T-helper 2 cell treated with Interferon-gamma antibody and Interleukin-4, amounts not matched to agents 100 ng/mL and 5 ng/mL, for 36 hours (primary cell): ENCODE measurements around the gene EN2. TPM values are rescaled to one million over a fixed set of nuclear protein-coding genes. Genes with fewer than 3 reads are reported as not detected.

ENCODE experiments used
- intact Hi-C: fragments of 100-400 bp; cut with micrococcal nuclease; formaldehyde crosslinking; loops from one replicate; pipeline ENCODE4 v1.15.1; 2023
- total RNA-seq: library from RNA; stranded (reverse); gene quantifications from 2 replicates; pipeline ENCODE4 v1.2.3, GENCODE V29; 2022

Gene EN2
- total RNA-seq, 1 donor from 2014 or later = not detected

DNA sequence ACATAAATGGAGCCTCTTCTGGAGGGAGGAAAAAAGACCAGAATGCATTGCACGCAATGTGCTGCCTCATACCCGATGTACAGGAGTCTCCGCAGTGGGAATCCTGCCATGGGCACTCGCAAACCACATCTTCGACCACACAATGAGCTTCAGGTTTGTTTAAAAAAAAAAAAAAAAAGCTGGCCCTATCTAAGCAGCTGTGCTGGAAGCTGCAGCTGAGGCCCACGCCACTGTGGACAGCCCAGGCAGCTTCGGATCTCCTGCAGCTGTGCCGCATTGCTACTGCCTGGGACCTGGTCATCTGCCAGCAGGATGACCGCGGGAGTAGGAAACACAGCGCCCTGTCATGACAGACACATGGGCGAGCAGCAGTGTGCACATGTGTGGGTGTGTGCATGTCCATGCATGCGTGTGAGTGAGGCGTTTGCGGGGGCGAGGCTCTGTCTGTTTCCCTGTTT is 26.0 kb downstream of the EN2 start:
- intact Hi-C loops = no loop called here

DNA sequence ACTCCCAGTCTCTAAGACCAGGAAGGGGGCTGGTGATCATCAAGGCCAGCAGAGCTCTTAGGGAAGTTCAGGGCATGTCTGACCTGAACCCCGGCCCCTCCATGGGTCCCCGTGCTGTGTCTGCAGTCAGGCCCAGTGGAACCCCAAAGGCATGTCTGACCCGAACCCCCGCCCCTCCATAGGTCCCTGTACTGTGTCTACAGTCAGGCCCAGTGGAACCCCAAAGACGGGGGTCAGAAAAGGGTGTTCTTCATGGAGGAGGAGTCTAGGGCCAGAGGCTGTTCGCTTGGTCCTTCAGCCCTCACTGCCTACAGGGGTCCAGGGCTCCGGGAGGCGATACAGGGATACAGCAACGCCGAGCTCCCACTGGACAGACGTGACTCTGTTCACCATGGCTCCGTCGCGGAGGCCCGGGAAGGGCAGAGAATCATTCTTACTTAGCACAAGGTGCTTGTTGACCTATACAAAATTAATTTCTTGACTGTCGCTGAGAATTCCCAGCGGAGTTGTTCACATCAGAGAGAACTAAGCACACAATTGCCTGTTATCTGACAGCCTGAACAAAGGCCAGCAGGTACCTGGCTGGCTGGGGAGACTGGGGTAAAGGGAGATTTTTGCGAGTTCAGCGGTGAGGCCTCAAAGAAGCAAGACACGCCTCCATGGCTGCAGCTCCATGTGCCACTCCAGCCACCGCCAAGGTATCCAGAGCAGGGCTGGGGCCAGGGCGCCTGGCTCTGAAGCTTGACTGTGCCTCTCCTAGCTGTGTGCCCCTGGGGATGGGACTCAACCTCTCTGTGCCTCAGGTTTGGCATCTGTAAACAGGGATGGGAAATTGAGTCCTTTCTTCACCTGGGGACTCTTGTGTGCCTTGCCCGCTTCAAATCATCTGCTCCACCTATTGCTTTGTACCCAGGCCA is 26.8 kb downstream of the EN2 start:
- intact Hi-C loops = no loop called here

DNA sequence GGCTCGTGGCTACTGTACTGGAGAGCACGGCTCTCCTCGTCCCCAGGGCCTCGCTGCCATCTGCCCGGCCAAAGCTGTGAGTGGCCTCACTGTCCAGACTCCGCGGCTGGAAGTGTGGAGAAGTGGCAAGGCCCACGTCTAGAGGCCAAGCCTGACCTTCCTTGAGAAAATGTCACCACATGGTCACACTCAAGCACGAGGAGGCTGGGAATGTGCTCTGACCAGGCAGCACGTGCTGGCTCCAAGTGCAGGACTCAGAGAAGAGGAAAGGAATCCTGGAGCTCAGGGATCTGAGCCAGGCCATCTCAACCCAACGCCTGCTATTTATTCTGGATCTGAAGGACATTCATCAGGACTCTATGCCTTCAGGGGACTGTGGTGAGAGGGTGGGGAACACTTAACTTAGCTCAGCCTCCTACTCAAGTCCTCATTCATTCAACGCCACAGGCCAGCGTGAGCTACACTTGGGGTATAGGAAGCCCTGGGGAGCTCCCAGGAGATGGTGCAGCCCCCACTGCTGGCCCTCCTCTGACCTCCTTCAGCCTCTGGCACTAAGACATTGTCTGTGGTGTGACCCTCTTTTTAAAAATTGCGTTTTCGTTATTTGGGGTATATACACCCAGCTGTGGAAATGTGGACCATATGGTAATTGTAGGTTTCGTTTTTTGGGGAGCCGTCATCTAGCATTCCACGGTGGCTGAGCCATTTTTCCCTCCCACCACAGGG is 29.0 kb downstream of the EN2 start:
- intact Hi-C loops = no loop called here

DNA sequence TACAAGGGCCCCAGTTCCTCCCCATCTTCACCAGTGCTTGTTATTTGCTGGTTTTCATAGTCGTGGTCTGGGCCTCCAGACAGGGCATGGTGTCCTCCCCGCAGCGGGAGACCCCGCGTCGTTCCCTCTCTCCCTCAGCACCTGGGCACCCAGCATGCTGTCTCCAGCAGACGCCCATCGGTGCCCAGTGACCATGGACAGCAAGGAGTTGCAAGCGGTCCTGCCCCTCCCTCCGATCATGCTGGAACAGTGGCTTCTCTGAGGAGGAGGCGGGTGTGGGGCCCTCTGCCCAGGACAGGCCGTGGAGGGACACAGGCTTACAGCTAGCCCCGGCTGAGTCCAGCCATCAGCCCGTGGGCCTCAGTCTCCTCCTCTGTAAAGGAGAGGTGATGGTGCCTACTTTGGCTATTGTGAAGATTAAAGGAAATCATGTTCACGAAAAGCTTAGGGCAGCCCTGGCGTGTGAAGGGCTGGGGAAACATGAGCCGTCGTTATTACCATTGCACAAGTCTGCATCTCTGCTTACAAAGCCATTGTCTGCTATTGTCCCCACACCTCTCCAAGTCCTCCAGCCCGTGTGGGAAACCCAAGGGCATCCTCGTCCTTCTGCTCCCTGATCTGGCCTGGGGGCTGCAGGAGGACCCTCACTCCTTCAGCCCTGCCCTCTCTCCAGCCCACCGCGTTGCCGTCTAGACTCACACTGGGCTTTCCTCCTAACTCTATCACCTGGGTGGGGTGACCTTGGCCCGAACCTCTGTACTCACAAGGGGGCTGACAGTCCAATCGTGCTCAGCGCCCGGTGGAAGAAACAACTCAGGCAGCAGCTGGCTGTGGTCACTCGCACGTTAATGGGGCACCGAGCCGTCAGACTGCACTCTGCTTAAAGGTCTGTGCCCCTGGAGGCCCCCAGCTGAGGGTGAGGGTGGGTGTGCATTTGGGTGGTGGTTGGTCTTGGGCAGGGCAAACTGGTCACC is 29.9 kb downstream of the EN2 start:
- intact Hi-C loops = no loop called here

DNA sequence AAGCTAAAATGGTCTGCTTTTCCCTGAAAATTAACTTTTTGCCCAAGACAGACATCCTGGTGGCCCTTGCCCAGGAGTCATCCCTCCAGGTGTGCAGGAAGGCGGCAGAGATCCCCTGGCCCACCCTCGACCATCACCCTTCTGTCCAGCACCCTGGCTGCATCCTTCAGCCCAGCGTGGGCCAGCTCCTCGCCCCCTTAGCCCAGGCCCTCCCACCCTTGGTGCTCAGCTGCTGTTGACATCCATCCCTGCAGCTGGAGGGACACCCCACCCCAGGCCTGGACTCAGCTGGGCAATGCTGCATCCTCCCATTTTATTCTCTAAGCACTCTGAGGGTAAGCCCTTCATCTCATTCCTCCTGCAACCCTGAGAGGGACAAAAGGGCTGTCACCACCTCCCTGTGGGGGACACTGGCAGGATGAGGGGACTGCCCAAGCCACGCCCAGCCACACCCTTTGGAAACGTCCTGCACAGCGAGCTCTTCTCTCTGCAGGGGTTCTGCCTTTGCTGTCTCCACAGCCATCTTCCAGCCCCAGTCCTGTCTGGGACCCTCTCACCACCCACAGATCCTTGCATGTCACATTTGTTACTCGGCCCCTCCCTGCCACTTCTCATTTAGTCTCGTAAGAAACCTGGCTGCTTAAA is 30.7 kb downstream of the EN2 start:
- intact Hi-C loops = no loop called here

DNA sequence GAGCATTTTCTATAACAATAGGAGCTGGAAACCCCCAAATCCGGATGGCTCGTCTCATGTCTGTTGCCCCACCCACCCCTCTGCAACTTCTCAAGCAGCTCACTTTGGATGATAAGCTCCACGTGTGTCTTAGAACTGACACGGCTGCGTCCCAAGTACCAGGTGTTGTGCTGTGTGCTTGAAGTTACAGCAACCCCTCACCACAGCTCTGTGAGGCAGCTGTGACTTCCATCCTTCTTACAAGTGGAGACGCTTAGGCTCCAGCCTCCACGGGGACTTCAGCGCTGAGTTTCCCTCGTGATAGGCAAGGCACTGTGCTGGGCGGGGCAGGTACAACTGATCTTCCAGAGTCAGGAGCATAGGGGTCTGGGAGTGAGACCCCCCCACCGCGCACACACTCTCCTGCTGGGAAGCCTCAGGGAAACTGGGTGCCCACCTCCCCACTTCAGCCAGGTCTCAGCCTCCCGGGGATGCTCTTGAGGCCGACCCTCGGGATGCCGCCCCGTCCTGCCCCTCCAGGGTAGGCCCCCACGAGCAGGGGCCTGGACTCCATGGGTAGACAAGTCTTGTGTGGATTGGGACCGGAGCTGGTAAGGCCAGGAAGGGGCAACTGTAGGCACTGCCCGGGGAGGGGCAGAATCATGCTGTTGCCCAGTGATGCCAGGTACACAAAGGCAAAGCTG is 31.4 kb downstream of the EN2 start:
- intact Hi-C loops = no loop called here

DNA sequence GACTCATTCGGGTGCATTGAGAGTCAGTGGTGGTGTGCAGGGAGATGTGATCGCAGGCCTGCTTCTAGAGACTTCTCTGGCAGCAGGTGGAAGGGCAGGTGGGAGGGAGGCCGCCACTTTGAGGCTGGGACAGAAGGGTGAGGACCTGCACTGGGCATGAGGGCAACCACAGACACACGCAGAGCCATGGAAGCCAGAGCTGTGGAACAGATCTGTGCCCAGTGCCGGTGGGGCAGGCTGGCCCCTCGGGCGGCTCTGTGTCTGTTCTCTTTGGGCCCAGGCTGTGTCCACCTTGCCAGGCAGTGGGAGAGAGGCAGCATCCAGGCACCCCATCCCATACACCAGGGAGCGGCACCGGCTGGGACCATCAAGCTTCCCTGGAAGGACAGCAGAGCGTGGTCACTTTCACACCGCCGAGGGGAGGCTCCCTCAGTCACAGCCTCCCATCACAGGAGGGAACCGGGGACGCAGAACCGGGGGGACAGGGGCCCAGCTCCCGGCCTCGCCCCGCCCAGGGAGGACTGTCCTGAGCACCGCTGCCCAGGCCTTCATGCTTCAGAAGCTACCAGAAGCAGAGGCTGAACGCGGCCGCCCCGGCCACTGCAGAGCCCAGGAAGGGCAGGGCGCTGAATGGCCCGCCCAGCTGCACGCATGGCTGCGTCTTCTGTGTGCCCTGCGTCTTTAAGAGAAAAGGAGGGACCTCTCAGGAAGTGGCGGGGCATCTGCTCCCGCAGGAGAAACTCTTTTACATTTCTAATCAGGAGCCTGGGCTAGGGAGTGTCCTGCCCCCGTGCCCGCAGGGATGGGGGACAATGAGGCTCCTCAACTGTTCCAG is 32.1 kb downstream of the EN2 start:
- intact Hi-C loops = no loop called here

DNA sequence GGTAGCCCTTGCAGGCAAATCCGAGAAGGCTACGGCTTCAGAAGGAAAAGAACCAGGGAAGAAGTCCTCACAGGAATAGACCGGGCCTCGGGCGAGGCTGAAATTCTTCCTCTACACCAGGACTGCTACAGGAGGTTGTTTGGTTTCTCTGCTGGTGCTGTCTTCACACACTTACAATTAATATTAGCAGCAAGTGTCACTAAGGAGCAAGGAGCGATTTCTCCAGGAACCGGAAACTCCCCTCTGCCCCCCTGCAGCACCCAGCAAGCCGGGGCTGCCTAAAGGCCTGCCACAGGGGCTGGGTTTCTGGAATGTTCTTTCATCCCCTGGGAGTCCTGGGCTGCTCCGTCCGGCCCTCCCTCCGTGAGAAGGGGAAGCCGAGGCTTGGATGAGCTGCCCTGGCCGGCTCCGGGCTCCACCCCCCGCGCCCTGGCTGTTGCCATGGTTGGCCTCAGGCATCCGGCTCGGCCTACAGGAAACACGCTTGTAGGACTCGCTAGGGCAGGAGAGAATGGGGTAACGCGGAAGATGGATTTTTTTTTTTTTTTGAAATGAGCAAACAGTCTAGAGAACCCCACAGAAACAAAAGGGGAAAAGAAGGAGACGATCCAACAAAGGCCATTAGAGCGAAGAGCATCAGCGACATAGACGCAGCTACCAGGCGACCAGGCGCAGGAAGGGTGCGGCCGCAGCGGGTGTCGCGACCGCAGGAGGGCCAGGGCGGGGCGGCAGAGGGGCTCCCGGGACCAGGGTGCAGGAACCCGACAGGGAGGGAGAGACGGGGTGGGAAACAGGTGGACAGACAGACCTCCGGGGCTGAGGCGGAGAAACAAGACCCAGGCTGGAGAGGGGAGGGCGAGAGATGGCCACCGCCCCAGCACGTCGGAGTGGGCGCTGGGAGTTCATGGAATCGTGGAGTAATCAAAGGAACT is 33.0 kb downstream of the EN2 start:
- intact Hi-C loops = no loop called here

DNA sequence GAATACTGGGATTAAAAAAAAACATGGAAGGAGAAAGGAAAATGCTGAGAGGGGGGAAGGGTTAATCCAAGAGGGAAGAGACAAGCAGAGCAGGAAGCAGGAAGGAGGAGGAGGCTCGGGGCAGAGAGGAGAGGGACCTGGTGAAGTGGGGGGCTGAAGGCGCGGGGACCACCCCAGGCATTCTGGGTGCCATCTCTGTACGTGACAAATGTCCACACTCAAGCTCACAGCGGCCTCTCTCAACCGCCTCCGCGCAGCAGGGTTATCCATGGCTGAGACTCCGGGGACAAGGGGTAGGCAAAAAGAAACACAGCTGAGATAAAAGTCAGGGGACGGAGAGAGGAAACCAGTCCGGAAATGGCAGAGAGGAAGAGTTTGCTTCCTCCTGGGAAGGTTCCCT is 33.9 kb downstream of the EN2 start:
- intact Hi-C loops = no loop called here

DNA sequence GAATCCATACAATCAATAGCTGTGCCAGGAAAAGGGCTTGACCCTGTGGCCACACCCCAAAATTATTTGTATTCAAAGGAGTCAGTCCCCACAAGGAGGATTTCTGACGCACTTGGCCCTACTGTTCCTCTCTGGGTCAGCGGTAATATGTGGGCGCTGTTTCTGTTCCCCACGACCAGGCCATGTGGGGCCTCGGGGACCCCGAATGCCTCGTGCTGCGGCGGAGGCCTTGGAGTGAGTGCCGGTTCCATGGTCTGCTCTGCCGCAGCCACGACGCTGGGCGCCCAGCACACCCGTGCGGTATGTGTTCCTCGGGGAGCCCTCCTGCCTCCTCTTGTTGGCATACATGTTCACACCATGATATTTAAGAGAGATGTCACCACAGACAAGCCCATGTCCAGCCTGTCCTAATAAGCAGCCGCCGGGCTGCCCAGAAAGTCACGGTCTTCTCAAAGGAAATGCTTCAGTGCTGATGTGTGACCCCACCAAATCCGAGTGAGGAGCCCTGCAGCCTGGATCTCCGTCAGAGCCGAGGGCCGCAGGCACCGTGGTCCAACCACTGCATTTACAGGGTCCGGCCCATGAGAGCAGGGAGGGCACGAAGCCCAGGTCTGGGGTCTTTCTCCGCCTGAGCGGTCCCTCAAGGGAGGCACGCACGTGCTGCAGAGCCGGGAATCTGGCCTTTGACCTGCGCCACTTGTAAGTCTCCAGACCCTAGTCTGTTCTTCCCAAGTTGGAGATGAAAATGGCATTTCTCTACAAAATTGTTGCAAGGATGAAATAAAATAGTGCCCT is 36.0 kb downstream of the EN2 start:
- intact Hi-C loops = no loop called here

DNA sequence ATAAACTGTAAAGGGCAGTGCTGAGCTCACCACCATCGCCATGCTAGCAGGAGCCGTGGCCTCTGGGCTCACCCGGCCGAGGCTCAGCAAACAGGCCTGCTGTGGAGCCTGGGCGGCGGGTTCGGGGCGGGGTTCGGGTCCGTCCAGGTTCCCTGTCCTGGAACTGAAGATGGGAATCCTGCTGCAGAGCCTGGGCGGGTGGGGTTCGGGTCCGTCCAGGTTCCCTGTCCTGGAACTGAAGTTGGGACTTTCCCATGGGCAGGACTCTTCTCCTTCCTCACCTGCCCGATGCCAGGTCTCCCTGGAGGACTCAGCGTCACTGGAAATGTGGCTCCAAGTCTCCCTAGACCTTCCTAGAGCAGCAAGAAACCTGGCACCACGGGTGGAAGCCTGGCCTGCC is 36.6 kb downstream of the EN2 start:
- intact Hi-C loops = no loop called here

DNA sequence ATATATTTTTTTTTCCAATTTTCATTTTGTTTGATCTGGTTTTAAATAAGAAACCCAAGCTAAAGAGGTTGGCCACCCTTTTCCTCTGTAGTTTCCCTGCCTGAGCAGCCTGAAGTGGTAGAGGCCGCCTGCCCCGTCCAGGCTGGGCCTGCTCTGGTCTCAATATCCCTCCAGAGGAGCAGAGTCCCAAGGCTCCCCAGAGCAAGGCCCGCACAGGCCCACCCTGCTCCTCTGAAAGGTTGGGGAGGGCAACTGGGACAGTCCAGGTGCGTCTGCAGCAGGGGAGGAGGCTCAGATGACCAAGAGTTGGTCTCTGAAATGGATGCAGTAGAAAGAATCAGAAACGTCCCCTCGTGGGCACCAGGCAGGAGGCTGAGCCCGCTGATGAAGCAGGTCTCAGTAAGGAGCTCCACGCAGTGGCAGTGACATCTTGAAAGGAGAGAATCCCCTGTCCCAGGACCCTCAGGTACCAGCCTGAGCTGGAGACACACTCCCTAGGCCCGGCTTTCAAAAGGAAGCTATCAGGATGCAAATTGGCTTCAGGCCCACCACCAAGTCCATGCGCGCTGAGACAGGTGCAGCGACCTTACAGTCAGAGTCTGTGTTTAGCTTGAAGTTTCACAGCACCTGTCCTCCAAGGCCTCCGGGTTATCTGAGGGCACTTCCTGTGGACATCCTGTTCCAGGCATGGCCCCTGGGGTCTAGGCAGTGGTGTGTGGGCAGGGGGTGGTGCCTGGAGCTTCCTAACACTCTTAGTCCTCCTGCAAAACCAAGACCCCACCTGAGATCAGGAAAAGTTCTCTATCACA is 37.7 kb downstream of the EN2 start:
- intact Hi-C loops = no loop called here

DNA sequence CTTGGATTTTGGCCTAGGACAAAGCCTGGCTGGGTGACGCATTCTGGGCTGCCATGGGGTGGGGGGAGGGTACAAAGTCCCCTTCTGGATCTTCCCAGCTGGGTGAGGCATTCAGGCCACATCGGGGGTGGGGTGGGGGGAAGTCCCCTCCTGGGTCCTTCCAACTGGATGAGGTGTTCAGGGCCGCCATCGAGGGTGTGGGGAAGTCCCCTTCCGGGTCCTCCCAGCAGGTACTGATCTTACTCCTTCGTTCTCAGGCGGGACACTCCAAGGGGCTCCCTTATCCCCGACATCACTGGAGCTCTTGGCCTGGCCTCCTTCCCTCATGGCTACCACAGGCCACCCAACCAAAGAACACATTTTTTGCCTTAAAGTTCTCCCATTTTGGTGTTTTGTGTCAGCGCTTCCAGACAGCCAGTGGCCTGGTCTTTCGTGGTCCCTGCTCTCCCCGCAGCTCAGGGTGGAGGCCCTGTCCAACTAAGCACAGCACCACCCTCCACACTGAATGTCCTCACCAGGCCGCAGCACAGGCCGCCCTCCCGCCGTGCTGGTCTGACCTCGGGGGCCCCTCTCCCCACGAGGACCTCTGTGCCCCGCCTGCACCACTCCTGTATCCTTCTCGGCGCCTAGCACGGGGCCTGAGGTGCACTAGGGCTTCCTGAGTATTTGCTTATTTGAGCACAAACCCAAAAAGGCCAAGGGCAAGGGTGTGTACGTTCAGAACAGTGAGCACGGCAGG is 38.5 kb downstream of the EN2 start:
- intact Hi-C loops = no loop called here

DNA sequence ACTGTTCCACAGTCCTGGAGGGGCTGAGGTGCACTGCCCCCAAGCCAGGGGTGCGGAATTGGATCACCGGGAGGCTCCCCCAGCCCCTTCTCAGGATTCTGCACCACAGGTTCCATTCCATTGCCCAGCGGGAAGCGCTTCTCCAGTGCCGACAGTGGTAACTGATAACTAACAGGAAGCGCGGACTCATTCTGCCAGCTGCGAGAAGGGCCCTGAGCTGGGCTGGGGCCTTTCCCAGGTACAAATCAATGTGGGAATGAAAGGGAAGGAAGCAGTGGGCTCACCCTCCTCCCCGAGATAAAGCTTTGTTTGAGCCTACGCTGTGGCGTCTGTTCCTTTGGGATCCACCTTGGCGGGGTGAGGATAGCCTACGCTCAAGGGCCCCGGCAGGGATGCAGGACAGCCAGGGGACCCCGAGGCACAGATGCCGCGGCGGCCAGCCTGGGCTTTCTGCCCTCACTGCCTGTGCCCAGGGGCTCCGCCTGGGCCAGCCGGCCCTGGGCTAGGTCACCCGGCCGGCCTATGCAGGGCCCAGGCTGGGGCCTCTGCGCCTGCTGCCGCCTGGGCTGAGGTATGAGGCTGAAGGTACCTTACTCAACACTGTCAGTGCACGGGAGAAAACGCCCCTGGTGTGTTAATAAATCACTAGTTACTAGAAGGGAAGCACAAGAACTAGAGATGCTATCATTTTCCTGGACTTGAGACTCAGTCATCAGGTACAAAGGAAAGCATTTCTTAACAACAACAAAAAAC is 39.4 kb downstream of the EN2 start:
- intact Hi-C loops = no loop called here

DNA sequence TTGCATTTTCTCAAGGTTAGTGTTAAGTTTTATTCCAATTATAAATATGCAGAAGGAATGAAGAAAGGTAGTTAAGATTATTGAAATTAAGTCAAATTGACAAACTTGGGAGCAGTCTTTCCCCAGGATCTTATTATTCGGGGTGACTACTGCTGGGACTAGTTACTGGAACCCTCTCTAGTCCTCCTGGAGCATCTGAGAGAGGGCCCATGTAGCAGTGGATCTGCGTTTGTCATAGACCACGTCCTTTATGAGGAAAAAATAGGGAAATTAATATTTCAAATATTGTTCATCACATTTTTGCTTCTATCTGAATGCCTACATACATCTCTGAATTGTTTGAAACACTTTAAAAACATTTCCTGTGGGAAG is 47.5 kb downstream of the EN2 start:
- intact Hi-C loops = loop anchor here (5.0 kb wide), 1 partner anchor 302 kb away; no protein-coding TSS in a partner anchor
